Measurements from ENCODE around the gene CENPO.
"Not testable (repeated sequence)": the region's sequence is repeated elsewhere in the genome, so short reads cannot be mapped to it uniquely, and the experiment has no call there.

CENPO gene

GRCh38 chr2:24788816-24789215 lies 4.4 kb upstream of the CENPO start:
- no peak for DNase-seq (ENCODE audit: low spot score)

DNA sequence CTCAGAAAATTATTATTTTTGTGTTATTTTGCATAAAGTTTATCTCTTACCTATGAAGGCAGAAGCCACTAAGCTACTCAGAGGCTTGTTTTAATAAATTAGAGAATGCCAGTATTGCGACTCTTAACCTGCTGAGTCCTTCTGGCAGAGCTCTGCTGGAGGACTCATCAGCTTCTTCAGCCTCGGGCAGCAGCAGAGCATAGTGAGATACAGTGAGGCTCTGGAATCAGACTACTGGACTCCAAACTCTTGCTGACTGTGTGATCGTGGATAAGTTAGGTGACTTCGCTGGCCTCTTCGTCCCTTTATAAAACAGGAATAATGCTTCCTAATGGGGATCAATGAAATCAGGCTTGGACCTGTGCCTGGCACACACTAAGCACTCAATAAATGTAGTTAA lies 1.8 kb upstream of the CENPO start:
- DNase-seq (ENCODE audit: low spot score): no peak

DNA sequence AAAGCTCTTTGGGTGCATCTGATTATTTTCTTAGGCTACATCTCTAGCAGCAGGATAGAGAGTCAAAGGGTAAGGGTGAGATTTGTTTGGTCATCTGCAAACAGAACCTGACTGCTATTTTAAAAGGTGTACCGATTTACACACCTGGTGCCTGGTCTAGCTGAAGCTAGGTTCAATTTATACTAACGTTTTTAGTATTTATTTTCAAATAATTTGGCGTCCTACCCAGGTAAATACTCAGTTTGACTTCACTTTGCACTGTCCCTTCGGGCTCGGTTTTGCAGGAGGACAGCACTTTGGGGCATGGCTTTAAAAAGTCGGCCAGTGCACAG lies 717 bp upstream of the CENPO start:
- no peak for DNase-seq (ENCODE audit: low spot score)

- DNase-seq (ENCODE audit: low spot score): peak; percentile 35
Observed at GRCh38 chr2:24793761-24794435, 673 bp downstream of the CENPO start.

GRCh38 chr2:24797644-24798043 lies 4.4 kb downstream of the CENPO start:
- DNase-seq (ENCODE audit: low spot score): no peak

DNA sequence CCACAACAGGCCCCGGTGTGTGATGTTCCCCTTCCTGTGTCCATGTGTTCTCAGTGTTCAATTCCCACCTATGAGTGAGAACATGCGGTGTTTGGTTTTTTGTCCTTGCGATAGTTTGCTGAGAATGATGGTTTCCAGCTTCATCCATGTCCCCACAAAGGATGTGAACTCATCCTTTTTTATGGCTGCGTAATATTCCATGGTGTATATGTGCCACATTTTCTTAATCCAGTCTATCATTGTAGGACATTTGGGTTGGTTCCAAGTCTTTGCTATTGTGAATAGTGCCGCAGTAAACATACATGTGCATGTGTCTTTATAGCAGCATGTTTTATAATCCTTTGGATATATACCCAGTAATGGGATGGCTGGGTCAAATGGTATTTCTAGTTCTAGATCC lies 7.3 kb downstream of the CENPO start:
- DNase-seq (ENCODE audit: low spot score): not testable (repeated sequence)

- DNase-seq (ENCODE audit: low spot score): not testable (repeated sequence)
Observed at GRCh38 chr2:24805811-24806660, 12.8 kb downstream of the CENPO start.

DNA sequence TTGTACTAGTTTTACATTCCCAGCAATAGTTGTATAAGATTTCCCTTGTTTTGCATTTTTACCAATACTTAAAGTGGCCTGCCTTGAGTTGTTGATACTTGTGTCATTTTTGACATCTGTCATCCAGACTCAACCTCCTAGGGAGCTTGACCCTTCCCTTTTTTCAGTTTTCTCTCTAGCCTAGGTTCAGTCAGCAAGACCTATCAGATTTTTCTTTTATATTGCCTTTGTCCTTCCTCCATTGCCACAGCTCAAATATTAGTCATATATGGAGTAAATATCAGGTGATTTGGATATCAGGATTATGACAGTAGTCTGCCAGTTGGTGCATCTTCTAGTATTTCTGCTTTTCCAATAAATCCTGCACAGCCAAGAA lies 13.4 kb downstream of the CENPO start:
- DNase-seq (ENCODE audit: low spot score): no peak

DNA sequence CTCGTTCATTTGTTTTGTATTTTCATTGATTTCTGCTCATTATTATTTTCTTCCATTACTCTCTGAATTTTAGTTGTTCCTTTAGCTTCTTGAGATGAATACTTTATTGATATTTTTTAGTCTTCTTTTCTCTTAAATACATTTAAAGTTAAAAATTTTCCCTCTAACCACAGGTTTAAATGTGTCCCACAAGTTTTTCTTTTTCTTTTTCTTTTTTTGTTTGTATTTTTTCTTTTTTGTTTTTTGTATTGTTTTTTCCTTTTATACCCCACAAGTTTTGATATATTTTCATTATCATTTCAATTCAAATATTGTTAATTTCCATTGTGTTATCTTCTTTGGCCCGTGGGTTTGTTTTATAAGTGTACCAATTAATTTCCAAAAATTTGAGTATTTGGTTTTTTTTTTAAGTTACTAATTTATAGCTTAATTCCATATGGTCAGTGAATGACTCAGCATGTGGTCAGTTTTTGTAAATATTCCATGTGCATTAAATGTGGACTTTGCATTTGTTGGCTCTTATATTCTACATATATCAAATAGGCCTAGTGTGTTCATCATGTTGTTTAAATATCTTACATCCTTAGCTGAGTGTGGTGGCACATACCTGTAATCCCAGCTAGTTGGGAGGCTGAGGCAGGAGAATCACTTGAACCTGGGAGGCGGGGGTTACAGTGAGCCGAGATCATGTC lies 16.2 kb downstream of the CENPO start:
- no peak for DNase-seq (ENCODE audit: low spot score)

DNA sequence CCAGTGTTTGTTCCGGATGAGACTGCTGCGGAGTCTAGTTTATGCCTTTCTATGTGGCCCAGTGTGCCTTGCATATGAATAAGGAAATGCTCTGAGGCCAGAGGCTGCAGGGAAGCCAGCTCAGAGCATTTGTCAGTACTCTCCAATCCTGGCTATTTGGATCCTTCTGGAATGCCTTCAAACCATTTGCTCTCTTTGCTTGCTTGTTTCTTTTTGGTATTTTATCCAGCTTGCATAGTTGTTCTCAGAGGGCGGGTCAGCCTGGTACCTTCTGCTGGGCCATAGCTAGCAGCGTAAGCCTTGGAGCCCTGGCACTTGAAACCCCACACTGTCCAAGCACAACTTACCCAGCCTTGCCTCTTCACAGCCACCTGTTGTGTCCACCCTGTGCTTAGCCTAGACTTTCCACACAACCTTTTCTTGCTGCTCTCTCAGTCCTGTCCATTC lies 20.5 kb downstream of the CENPO start:
- no peak for DNase-seq (ENCODE audit: low spot score)

- no peak for DNase-seq (ENCODE audit: low spot score)
Observed at GRCh38 chr2:24814516-24814915, 21.3 kb downstream of the CENPO start.

- no peak for DNase-seq (ENCODE audit: low spot score)
Observed at GRCh38 chr2:24815171-24815570, 21.9 kb downstream of the CENPO start.

- DNase-seq (ENCODE audit: low spot score): no peak
Observed at GRCh38 chr2:24816404-24816803, 23.2 kb downstream of the CENPO start.

DNA sequence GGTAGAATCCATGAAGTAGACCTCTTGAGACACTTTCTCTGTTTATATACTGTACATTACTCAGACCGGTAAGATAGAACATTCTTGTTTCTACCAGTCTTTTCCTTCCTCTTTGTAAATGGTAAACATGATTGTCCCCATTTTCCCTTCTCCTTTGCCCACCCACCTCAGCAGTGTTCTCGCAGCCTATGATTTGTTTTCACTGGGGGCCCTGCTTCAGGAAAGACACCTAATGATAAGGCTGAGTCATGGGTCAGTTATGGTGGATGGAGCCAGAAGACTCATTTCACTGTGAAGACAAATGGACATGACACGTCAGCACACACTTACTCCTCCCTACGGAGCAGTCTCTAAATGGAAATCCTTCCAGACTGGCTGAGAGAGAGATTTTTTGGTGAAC lies 23.7 kb downstream of the CENPO start:
- DNase-seq (ENCODE audit: low spot score): no peak

DNA sequence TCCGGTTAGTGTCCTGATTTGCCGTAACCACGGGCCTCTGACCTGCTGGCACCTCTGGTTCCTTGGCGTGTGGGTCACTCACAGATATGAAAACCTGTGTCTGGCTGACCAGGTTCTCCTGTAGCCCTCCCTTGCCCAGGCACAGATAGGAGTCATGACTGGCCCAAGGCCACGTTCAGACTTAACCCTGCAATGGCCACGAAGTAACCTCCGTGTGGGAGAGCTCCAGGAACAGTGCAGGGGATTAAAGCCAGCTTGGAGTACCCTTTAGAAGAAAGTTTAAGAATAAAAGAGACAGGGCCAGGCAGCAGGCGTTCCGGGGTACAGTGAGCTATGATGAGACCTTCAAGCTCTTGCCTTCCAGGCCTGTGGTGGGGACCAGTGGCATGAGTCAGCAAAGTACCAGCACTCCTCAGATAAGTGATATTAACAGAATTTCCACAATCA lies 25.5 kb downstream of the CENPO start:
- no peak for DNase-seq (ENCODE audit: low spot score)

GRCh38 chr2:24819442-24820174 lies 26.4 kb downstream of the CENPO start:
- DNase-seq (ENCODE audit: low spot score): no peak

- DNase-seq (ENCODE audit: low spot score): no peak
Observed at GRCh38 chr2:24820175-24820513, 26.9 kb downstream of the CENPO start.

- DNase-seq (ENCODE audit: low spot score): no peak
Observed at GRCh38 chr2:24820598-24821432, 27.6 kb downstream of the CENPO start.

DNA sequence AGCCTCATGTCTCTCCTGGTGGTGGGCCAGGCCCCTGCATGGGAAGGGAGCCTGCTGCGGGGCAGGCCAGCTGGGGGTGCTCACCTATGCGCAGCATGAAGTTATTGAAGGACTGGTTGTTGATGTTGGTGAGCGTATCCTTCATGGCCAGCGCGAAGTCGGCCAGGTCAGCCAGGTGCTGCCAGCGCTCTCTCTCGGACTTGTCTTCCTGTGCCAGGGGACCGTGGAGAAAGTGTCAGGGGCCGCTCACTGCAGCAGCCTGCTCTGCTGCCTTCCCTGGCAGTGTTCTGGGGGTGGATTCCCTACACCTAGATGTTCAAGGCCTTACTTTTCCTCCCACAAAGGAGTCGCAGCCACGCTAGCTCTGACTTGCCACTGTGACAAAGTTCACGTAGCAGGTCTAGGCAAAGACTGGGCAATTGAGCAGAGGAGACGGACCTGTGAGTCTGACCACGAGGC lies 28.2 kb downstream of the CENPO start:
- no peak for DNase-seq (ENCODE audit: low spot score)

GRCh38 chr2:24822049-24822706 lies 29.0 kb downstream of the CENPO start:
- no peak for DNase-seq (ENCODE audit: low spot score)

- DNase-seq (ENCODE audit: low spot score): no peak
Observed at GRCh38 chr2:24824071-24824588, 30.9 kb downstream of the CENPO start.

All from HuH-7 (cell line).